SU-DHL-6 (cell line): ENCODE results near the gene CKS1B.

Experiments
- H2AFZ ChIP-seq: fragments of 200-600 bp; sonication (generic); 2 replicates; pipeline ENCODE4 v1.6.1; 2014; ENCODE audit warnings: low read depth, mild to moderate bottlenecking, moderate library complexity, mixed read lengths, antibody characterized with exemption, low read length; ENCODE audit not compliant: severe bottlenecking
- H3F3A ChIP-seq: fragments of 200-600 bp; shearing (Covaris generic); 2 replicates; pipeline ENCODE4 v1.6.0; 2016; ENCODE audit warnings: antibody characterized with exemption, mild to moderate bottlenecking; ENCODE audit not compliant: insufficient read depth
- H3K27ac ChIP-seq: fragments of 200-600 bp; sonication (generic); 2 replicates; pipeline ENCODE4 v1.5.1; 2016; ENCODE audit warnings: low read depth, mild to moderate bottlenecking, low read length, moderate library complexity, mixed read lengths
- H3K27me3 ChIP-seq: fragments of 200-600 bp; sonication (generic), shearing (Covaris generic); 2 replicates; pipeline ENCODE4 v1.6.0; 2014; ENCODE audit warnings: mild to moderate bottlenecking, low read length
- H3K36me3 ChIP-seq: fragments of 200-600 bp; sonication (generic); 2 replicates; pipeline ENCODE4 v1.6.1; 2014; ENCODE audit warnings: mild to moderate bottlenecking, low read length, mixed read lengths
- H3K4me2 ChIP-seq: fragments of 300-600, 200-600 bp; shearing (Covaris generic), sonication (generic); 2 replicates; pipeline ENCODE4 v1.6.0; 2014; ENCODE audit warnings: low read length, low read depth, mild to moderate bottlenecking; ENCODE audit not compliant: poor library complexity, severe bottlenecking
- H3K4me3 ChIP-seq: fragments of 200-600 bp; sonication (generic); 2 replicates; pipeline ENCODE4 v1.5.1; 2014; ENCODE audit warnings: antibody characterized with exemption, low read length, mild to moderate bottlenecking, mixed read lengths; ENCODE audit not compliant: insufficient read depth, poor library complexity, severe bottlenecking
- H3K79me2 ChIP-seq: fragments of 200-600 bp; sonication (generic); 2 replicates; pipeline ENCODE4 v1.6.1; 2014; ENCODE audit warnings: mild to moderate bottlenecking, low read length, moderate library complexity; ENCODE audit not compliant: insufficient read depth
- H3K9ac ChIP-seq: fragments of 200-600 bp; sonication (generic); 2 replicates; pipeline ENCODE4 v1.7.0; 2014; ENCODE audit warnings: mild to moderate bottlenecking, low read length
- H3K9me2 ChIP-seq: fragments of 200-600 bp; sonication (generic); replicated peaks from 2 replicates; pipeline ENCODE4 v1.6.1; 2014; ENCODE audit warnings: low read length; ENCODE audit not compliant: insufficient read depth
- H3K9me3 ChIP-seq: fragments of 200-600 bp; sonication (generic); 2 replicates; pipeline ENCODE4 v1.6.1; 2014; ENCODE audit warnings: low read length, mixed read lengths; ENCODE audit not compliant: insufficient read depth
- H4K20me1 ChIP-seq: fragments of 200-600 bp; sonication (generic); 2 replicates; pipeline ENCODE4 v1.6.1; 2014; ENCODE audit warnings: low read depth, mild to moderate bottlenecking, antibody characterized with exemption, low read length, moderate library complexity, mixed read lengths
- EZH2phosphoT487 ChIP-seq: fragments of 200-600 bp; sonication (generic), shearing (Covaris generic); conservative IDR thresholded peaks from 2 replicates; pipeline ENCODE4 v1.6.1; 2018; ENCODE audit warnings: mild to moderate bottlenecking, antibody characterized with exemption, low read length, moderate library complexity, mixed read lengths
- TF ChIP-seq, protein P1 (sequence below): fragments of 200-600 bp; sonication (generic); IDR thresholded peaks from one replicate; pipeline ENCODE4 v1.5.1; 2017; ENCODE audit warnings: antibody characterized with exemption, mild to moderate bottlenecking, low read length, moderate library complexity; ENCODE audit not compliant: insufficient read depth, poor library complexity, severe bottlenecking

CKS1B gene

GRCh38 chr1:154961207-154962155 lies 13.0 kb upstream of the CKS1B start, which contains the start of gene PYGO2:
PYGO2 (minus strand) TSS chr1:154961782; CDS start chr1:154961576, 206 bp downstream.
- no peaks in the 10 kb centered on the region for H3K9me3 ChIP-seq
- H3F3A ChIP-seq: peaks cover 33% of the 10 kb centered on the region
- H3K4me3 ChIP-seq: peak within 1 kb of the TSS; percentile 82
- no peaks in the 10 kb centered on the region for H4K20me1 ChIP-seq
- H3K4me2 ChIP-seq: peak within 1 kb of the TSS; percentile 72
- peaks cover 12% of the 10 kb centered on the region for H3K79me2 ChIP-seq
- H3K9ac ChIP-seq: peak within 1 kb of the TSS; percentile 96
- H3K27ac ChIP-seq: peak within 1 kb of the TSS; percentile 91
- H2AFZ ChIP-seq: peak within 1 kb of the TSS; percentile 72
- H3K9me2 ChIP-seq: no peaks in the 10 kb centered on the region
- H3K36me3 ChIP-seq: peaks cover 3% of the 10 kb centered on the region; the same call in 1 of the 2 replicates
- TF ChIP-seq, protein P1, sequence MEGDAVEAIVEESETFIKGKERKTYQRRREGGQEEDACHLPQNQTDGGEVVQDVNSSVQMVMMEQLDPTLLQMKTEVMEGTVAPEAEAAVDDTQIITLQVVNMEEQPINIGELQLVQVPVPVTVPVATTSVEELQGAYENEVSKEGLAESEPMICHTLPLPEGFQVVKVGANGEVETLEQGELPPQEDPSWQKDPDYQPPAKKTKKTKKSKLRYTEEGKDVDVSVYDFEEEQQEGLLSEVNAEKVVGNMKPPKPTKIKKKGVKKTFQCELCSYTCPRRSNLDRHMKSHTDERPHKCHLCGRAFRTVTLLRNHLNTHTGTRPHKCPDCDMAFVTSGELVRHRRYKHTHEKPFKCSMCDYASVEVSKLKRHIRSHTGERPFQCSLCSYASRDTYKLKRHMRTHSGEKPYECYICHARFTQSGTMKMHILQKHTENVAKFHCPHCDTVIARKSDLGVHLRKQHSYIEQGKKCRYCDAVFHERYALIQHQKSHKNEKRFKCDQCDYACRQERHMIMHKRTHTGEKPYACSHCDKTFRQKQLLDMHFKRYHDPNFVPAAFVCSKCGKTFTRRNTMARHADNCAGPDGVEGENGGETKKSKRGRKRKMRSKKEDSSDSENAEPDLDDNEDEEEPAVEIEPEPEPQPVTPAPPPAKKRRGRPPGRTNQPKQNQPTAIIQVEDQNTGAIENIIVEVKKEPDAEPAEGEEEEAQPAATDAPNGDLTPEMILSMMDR: peak; percentile 54
- TF ChIP-seq EZH2phosphoT487: no peak
- H3K27me3 ChIP-seq: no peaks in the 10 kb centered on the region

DNA sequence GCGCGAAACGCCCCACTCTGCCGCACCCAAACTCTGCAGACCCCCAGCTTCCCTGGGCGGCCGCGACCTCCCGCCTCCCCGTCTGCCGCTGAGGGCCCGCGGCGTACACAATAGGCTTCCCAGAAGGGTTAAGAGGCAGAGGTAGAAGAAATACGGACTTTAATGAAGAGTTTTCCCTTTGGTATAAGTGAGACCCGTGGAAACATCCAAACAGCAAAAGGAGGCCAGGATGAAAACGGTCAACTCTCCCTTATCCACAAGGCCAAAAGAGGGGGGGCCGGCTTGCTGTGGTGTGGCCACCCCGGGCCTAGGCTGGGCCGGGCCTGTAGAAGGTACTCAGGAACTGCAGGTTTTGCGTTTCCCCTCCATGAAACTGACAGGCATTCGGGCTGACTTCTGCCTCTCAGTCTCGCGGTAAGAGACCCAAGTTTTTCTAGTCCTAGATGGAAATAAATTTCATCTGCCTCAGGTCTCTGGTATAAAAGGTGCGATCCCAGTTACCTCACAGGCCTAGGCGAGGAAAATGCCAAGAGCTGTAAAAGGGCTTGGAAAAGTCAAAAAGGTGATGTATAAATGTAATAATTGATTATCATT lies 12.2 kb upstream of the CKS1B start:
- Histone ChIP-seq H3K36me3 (peaks cover 3% of the 10 kb centered on the region; the same call in 1 of the 2 replicates), H2AFZ (peak overlapping the region; percentile 44), H3K9me3 (no peaks in the 10 kb centered on the region), H3F3A (peaks cover 33% of the 10 kb centered on the region), H3K9ac (peak overlapping the region; percentile 96), H3K27ac (peak overlapping the region; percentile 91), H3K79me2 (peaks cover 12% of the 10 kb centered on the region), H3K9me2 (no peaks in the 10 kb centered on the region), H3K27me3 (no peaks in the 10 kb centered on the region), H3K4me3 (peak overlapping the region; percentile 82), H3K4me2 (peak overlapping the region; percentile 72), H4K20me1 (no peaks in the 10 kb centered on the region)
- TF ChIP-seq EZH2phosphoT487: no peak
- TF ChIP-seq, protein P1: no peak

GRCh38 chr1:154962795-154963330 lies 11.6 kb upstream of the CKS1B start:
- peaks cover 12% of the 10 kb centered on the region for H3K79me2 ChIP-seq
- TF ChIP-seq, protein P1: no peak
- no peak for TF ChIP-seq EZH2phosphoT487
- H3K27me3 ChIP-seq: no peaks in the 10 kb centered on the region
- no peaks in the 10 kb centered on the region for H3K9me3 ChIP-seq
- H3K27ac ChIP-seq: peak overlapping the region; percentile 91
- peak overlapping the region; percentile 96 for H3K9ac ChIP-seq
- H2AFZ ChIP-seq: no peak overlapping the region
- no peaks in the 10 kb centered on the region for H4K20me1 ChIP-seq
- no peaks in the 10 kb centered on the region for H3K9me2 ChIP-seq
- H3K36me3 ChIP-seq: peaks cover 3% of the 10 kb centered on the region; the same call in 1 of the 2 replicates
- peaks cover 27% of the 10 kb centered on the region for H3F3A ChIP-seq
- peak overlapping the region; percentile 72 for H3K4me2 ChIP-seq
- peak overlapping the region; percentile 82 for H3K4me3 ChIP-seq
